Mucosa of descending colon (tissue), 3 donors: ENCODE data around the gene SCML2. TPM values are rescaled to one million over a fixed set of nuclear protein-coding genes. Genes with fewer than 3 reads are reported as not detected.
A peak's percentile ranks its signal among the peaks of the same experiment; 100 is the strongest.

Experiments
- ATAC-seq: fragments of 200-7000 bp; cut with Tn5 transposase; one replicate; pipeline ENCODE4 v1.9.1; 2020; ENCODE audit warnings: mild to moderate bottlenecking, moderate library complexity
- DNase-seq, 3 donors: peaks; one replicate each; pipeline ENCODE4 v3.0.0-alpha.2; 2020
- H3K36me3 ChIP-seq: fragments of 200-600 bp; one replicate; pipeline ENCODE4 v1.8.0; 2021; ENCODE audit warnings: low read depth, mild to moderate bottlenecking
- H3K4me1 ChIP-seq: fragments of 200-600 bp; one replicate; pipeline ENCODE4 v1.8.0; 2021; ENCODE audit warnings: low read depth, mild to moderate bottlenecking
- H3K4me3 ChIP-seq: fragments of 200-600 bp; one replicate; pipeline ENCODE4 v1.8.0; 2021; ENCODE audit warnings: mild to moderate bottlenecking
- H3K9me3 ChIP-seq: fragments of 200-600 bp; one replicate; pipeline ENCODE4 v1.8.0; 2021; ENCODE audit warnings: mild to moderate bottlenecking
- intact Hi-C, 2 donors: fragments of 100-400 bp; cut with DNase I in 1 of 2; cut with micrococcal nuclease in 1 of 2; formaldehyde crosslinking; loops; one replicate each; pipeline versions ENCODE4 v1.11.0 to v1.11.1; 2022; cut with DNase I, micrococcal nuclease
- long read RNA-seq, 2 donors: library from polyadenylated mRNA; unstranded; transcript quantifications; one replicate each; pipeline ENCODE4 v2.0.0, GENCODE V29; 2019 to 2021
- total RNA-seq, 3 donors: library from RNA; stranded (reverse); fragmentation: NEBNext Ultra II Directional in 2 of 3; extraction: Animal tissue kit (Norgen Biotek cat#: 25700) in 2 of 3; gene quantifications; one replicate each; pipeline versions ENCODE4 v1.2.1 to v1.2.4, GENCODE V29; 2021 to 2023
- TF ChIP-seq, protein P1 (sequence below): fragments of 200-600 bp; IDR thresholded peaks from one replicate; pipeline ENCODE4 v1.8.0; 2022; ENCODE audit warnings: antibody characterized with exemption, mild to moderate bottlenecking
- donor health status: DM: no; HTN: no; CAD: no; lungs with moderate emphysema.
- donor health status: DM: no; HTN: no; CAD: no.
- donor health status: DM: no; HTN: yes; CAD: no.

SCML2 gene
- 1 to 10 TPM; 1.0 to 4.2 (median 1.1) TPM for total RNA-seq
- long read RNA-seq, donor 1, full-length matches to known transcripts = 1 of 4 reads
- long read RNA-seq, donor 1, partial matches to known transcripts = 1 of 4 reads
- long read RNA-seq, donor 1, other reads (novel, unspliced or antisense) = 2 of 4 reads
- long read RNA-seq, donor 2 = 0 reads

DNA sequence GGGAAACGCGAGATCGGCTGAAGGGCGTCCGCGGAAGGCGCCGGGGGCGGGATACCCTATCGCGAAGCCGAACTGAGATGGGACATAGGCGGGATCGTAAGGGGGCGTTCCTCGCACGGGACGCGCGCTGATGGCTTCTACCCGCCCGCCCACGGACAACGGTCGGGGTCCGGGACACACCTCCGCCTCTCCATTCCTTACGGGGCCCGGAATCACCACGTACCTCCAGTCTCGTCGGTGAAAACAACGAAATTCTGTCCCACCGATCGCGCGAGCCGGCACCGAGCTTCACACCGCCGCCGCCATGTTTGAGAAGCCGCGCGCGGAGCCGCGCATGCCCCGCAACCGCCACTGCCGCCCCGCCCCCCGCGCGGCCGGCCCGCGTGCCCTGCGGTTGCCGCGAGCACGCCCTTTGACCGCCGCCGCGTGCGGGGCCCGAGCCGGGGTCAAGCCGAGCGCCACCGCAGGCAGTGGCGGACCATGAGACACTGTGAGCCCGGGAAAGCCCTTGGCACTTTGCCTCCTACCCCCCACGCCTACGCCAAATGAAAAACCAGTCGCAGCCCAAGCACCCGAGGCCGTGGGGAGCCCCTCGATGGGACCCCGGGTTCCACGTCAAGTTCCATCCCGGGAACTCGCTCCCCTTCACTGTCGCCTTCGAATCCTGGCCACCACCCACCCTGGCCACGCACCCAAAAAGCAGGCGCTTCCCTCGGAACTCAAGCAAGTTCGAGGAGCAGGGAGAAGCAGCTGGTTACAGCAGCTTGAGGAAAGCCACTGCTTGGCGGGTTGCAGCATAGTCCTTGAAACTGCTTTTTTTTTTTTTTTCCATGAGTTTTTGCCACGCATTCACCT lies at the start of gene SCML2:
SCML2 (minus strand) TSS at position 320 of the 855 bp plus-strand sequence. CDS start 20,617 bp downstream, outside the sequence.
- peak; percentile 53 to 65 (median 54) for DNase-seq
- peak within 1 kb of the TSS; percentile 17 for H3K4me3 ChIP-seq
- TF ChIP-seq, protein P1, sequence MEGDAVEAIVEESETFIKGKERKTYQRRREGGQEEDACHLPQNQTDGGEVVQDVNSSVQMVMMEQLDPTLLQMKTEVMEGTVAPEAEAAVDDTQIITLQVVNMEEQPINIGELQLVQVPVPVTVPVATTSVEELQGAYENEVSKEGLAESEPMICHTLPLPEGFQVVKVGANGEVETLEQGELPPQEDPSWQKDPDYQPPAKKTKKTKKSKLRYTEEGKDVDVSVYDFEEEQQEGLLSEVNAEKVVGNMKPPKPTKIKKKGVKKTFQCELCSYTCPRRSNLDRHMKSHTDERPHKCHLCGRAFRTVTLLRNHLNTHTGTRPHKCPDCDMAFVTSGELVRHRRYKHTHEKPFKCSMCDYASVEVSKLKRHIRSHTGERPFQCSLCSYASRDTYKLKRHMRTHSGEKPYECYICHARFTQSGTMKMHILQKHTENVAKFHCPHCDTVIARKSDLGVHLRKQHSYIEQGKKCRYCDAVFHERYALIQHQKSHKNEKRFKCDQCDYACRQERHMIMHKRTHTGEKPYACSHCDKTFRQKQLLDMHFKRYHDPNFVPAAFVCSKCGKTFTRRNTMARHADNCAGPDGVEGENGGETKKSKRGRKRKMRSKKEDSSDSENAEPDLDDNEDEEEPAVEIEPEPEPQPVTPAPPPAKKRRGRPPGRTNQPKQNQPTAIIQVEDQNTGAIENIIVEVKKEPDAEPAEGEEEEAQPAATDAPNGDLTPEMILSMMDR = no peak
- H3K9me3 ChIP-seq = no peaks in the 10 kb centered on the region
- no peaks in the 10 kb centered on the region for H3K4me1 ChIP-seq
- no peaks in the 10 kb centered on the region for H3K36me3 ChIP-seq
- peak; percentile 86 for ATAC-seq
- intact Hi-C loops = no loop called here

- no peak overlapping the region for H3K4me3 ChIP-seq
- H3K4me1 ChIP-seq = no peaks in the 10 kb centered on the region
- intact Hi-C loops = no loop called here
- TF ChIP-seq, protein P1 = no peak
- no peaks in the 10 kb centered on the region for H3K36me3 ChIP-seq
- DNase-seq (no peak), ATAC-seq (no peak)
- no peaks in the 10 kb centered on the region for H3K9me3 ChIP-seq
These were observed 47.3 kb upstream of the SCML2 start for GRCh38 chrX:18401848-18402213.

DNA sequence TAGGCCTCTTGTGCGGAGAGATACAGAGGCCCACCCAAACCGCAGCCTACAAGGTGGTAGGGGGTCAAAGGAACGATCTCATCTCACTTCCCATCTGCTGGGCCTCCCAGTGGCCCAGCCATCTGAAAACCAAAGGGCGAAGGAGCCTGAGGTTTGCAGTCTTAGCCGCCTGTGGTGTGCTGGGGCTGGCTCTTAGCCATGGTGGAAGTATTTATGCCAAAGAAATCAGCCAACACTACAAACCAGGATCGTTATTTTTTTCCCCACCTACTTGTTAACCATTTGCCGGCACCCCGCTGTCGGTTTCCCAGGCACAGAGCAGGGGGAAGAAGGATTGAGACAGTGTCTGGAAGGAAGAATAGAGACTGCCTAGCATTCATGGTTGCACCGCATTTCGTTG lies 40.0 kb upstream of the SCML2 start:
- ATAC-seq (no peak), DNase-seq (no peak)
- intact Hi-C loops = no loop called here
- Histone ChIP-seq H3K4me1 (no peaks in the 10 kb centered on the region), H3K36me3 (no peaks in the 10 kb centered on the region), H3K9me3 (no peaks in the 10 kb centered on the region), H3K4me3 (no peak overlapping the region)
- TF ChIP-seq, protein P1 = no peak

DNA sequence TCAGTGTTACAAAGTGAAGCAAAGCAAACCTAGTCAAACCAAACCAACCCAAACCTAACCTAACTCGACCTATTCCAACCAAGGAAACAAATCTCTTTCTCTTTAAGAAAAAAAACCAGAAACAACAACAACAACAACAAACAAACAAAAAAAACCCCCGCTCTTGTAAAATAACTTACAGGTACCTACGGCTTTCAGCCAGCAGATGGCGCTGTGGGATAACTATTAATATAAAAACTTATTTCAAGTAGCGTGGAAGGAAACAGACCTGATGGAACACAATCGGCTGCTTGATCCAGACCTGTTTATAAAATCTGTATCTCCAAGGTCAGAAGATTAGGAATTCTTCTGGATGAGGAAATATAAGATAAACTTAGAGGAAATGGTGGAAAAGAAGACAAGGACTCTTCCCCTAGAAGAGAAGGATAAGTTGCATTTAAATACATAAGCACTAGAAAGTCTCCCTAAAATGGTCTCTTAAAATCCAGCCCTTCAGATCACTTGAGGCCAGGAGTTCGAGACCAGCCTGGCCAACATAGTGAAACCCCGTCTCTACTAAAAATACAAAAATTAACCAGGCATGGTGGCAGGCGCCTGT lies 36.6 kb upstream of the SCML2 start:
- ATAC-seq = peak; percentile 58
- TF ChIP-seq, protein P1 = peak; percentile 23

DNA sequence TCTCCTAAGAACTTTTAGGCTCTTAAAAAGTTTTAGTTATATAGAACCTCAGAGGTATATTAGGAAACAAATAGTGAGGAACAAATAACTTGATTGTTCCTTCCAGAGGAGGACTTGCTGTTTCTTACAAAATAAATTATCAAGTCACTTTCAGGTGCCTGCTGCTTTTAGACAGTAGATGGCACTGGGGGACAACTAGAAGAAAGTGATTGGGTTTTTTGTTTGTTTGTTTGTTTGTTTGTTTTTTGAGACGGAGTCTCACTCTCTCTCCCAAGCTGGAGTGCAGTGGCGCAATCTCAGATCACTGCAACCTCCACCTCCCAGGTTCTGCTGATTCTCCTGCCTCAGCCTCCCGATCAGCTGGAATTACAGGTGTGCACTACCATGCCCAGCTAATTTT lies 35.5 kb upstream of the SCML2 start:
- DNase-seq (no peak), ATAC-seq (no peak)
- intact Hi-C loops = loop anchor here in 1 of 2 donors (10.0 kb wide), 1 partner anchor 945 kb away; no protein-coding TSS in a partner anchor
- Histone ChIP-seq H3K9me3 (no peaks in the 10 kb centered on the region), H3K4me3 (no peak overlapping the region), H3K36me3 (no peaks in the 10 kb centered on the region), H3K4me1 (no peaks in the 10 kb centered on the region)
- TF ChIP-seq, protein P1 = no peak

More for the DNA sequence above, 36.6 kb upstream of the SCML2 start:
- Histone ChIP-seq H3K4me1 (no peaks in the 10 kb centered on the region), H3K9me3 (no peaks in the 10 kb centered on the region), H3K36me3 (no peaks in the 10 kb centered on the region), H3K4me3 (no peak overlapping the region)
- DNase-seq = peak in 2 of 3 donors; percentile 31 to 78
- intact Hi-C loops = no loop called here
